K562 (cell line): Measurements from ENCODE around the gene PAM. TPM values are rescaled to one million over a fixed set of nuclear protein-coding genes. Genes with fewer than 3 reads are reported as not detected.

Experiments used
- ATAC-seq: fragments of 200-7000 bp; cut with Tn5 transposase; 3 replicates; pipeline ENCODE4 v1.9.1; 2020; ENCODE audit warnings: moderate library complexity
- BruUV-seq: library from RNA; stranded (reverse); fragments of 400-500 nt; replicated peaks from 2 replicates; lab custom pipeline; 2021; lab: Mats Ljungman, UMichigan
- CTCF ChIA-PET: fragments of 300-600 bp; formaldehyde crosslinking; extraction: SDS; loops from one replicate; lab custom pipeline; 2021; ENCODE audit warnings: low intra/inter-chr PET ratio; lab: Yijun Ruan, JAX
- POLR2A ChIA-PET: fragments of 300-600, 350-650 bp; sonication (Branson Sonifier 250); formaldehyde crosslinking; extraction: SDS; loops from one replicate; lab custom pipeline; 2021; ENCODE audit warnings: antibody characterized with exemption, inconsistent platforms; lab: Yijun Ruan, JAX
- DNase-seq, 4 experiments: peaks; one replicate each; pipeline versions ENCODE4 v3.0.0 to v3.0.0-alpha.2; 2011 to 2018; ENCODE audit warnings: low spot score in 3 of 4, mixed read lengths in 3 of 4; ENCODE audit errors: extremely low read depth in 1 of 4
- FAIRE-seq: peaks from 2 replicates; lab custom pipeline; 2011; peaks lifted over from hg19 to GRCh38; lab: Jason Lieb, UNC
- H2AFZ ChIP-seq: 2 replicates; pipeline ENCODE4 v1.6.0; 2011; ENCODE audit warnings: low read depth, low read length, control low read depth, inconsistent platforms
- H3K27ac ChIP-seq: fragments of 200-600 bp; 3 replicates; pipeline ENCODE4 v1.8.0; 2011; ENCODE audit warnings: low read depth, mild to moderate bottlenecking, control low read depth, inconsistent platforms, low read length, moderate library complexity, mixed read lengths; ENCODE audit errors: extremely low read depth
- H3K27me3 ChIP-seq, 2 experiments: fragments of 300-600 bp in 1 of 2; 2 replicates in 1 of 2; 3 replicates in 1 of 2; pipeline versions ENCODE4 v1.6.0 to v1.8.0; 2011; ENCODE audit warnings: inconsistent platforms in 2 of 2, low read length in 2 of 2, mild to moderate bottlenecking in 1 of 2, mixed read lengths in 1 of 2, moderate library complexity in 1 of 2; ENCODE audit not compliant: control insufficient read depth in 2 of 2, insufficient read depth in 2 of 2
- H3K36me3 ChIP-seq: fragments of 300-600 bp; 3 replicates; pipeline ENCODE4 v1.8.0; 2011; ENCODE audit warnings: mild to moderate bottlenecking, low read length, inconsistent platforms; ENCODE audit not compliant: control insufficient read depth, insufficient read depth
- H3K4me1 ChIP-seq, 2 experiments: fragments of 200-600 bp in 1 of 2; replicated peaks in 1 of 2; 2 replicates in 1 of 2; 3 replicates in 1 of 2; pipeline versions ENCODE4 v1.5.1 to v1.8.0; 2011; ENCODE audit warnings: inconsistent platforms in 2 of 2, low read length in 2 of 2, mild to moderate bottlenecking in 1 of 2, mixed read lengths in 1 of 2, moderate library complexity in 1 of 2; ENCODE audit not compliant: control insufficient read depth in 2 of 2, insufficient read depth in 2 of 2
- H3K4me2 ChIP-seq: 2 replicates; pipeline ENCODE4 v1.6.1; 2011; ENCODE audit warnings: low read length, control low read depth, inconsistent platforms, mixed read lengths; ENCODE audit not compliant: insufficient read depth
- H3K4me3 ChIP-seq: fragments of 200-600 bp; sonication (generic), shearing (Covaris generic); 2 replicates; pipeline ENCODE4 v1.5.1; 2016; ENCODE audit warnings: control low read depth, inconsistent platforms
- H3K79me2 ChIP-seq: fragments of 200-600 bp; 3 replicates; pipeline ENCODE4 v1.8.0; 2011; ENCODE audit warnings: low read length, inconsistent platforms; ENCODE audit not compliant: control insufficient read depth, insufficient read depth
- H3K9ac ChIP-seq, 2 experiments: 2 replicates each; pipeline versions ENCODE4 v1.6.0 to v1.6.1; 2011; ENCODE audit warnings: low read depth in 2 of 2, low read length in 2 of 2, control low read depth in 1 of 2, inconsistent platforms in 1 of 2, mild to moderate bottlenecking in 1 of 2, mixed read lengths in 1 of 2; ENCODE audit not compliant: insufficient read depth in 1 of 2
- H3K9me1 ChIP-seq: one replicate; pipeline ENCODE4 v1.6.0; 2011; ENCODE audit warnings: inconsistent platforms, mild to moderate bottlenecking, low read length, moderate library complexity; ENCODE audit not compliant: control insufficient read depth, insufficient read depth
- H3K9me3 ChIP-seq: replicated peaks from 2 replicates; pipeline ENCODE4 v1.5.1; 2011; ENCODE audit warnings: low read depth, low read length, inconsistent platforms; ENCODE audit not compliant: control insufficient read depth, insufficient read depth
- H4K20me1 ChIP-seq: replicated peaks from 2 replicates; pipeline ENCODE4 v1.6.1; 2011; ENCODE audit warnings: low read length, inconsistent platforms, mixed read lengths; ENCODE audit not compliant: control insufficient read depth, insufficient read depth
- ARID2 ChIP-seq: fragments of 450-650 bp; IDR thresholded peaks from 2 replicates; pipeline ENCODE4 v1.6.1; 2017; ENCODE audit warnings: antibody characterized with exemption, mild to moderate bottlenecking
- EWSR1 ChIP-seq: fragments of 450-650 bp; IDR thresholded peaks from 2 replicates; pipeline ENCODE4 v1.6.1; 2018; ENCODE audit warnings: borderline replicate concordance, mild to moderate bottlenecking, low read depth, moderate library complexity; ENCODE audit not compliant: partially characterized antibody
- FOXK2 ChIP-seq, 2 experiments: fragments of 450-650 bp; IDR thresholded peaks in 1 of 2; conservative IDR thresholded peaks in 1 of 2; 2 replicates each; pipeline ENCODE4 v1.6.1; 2016; ENCODE audit warnings: low read depth in 2 of 2, mild to moderate bottlenecking in 1 of 2
- GTF2E2 ChIP-seq: fragments of 200-800 bp; sonication (Bioruptor generic); IDR thresholded peaks from 2 replicates; pipeline ENCODE4 v1.6.1; 2016; ENCODE audit warnings: missing genetic modification characterization, missing compliant biosample characterization
- HNRNPL ChIP-seq: fragments of 200-400 bp; formaldehyde crosslinking; IDR thresholded peaks from 2 replicates; pipeline ENCODE4 v1.6.1; 2017; ENCODE audit warnings: low read depth, mild to moderate bottlenecking, low read length
- HNRNPLL ChIP-seq: fragments of 200-400 bp; formaldehyde crosslinking; IDR thresholded peaks from 2 replicates; pipeline ENCODE4 v1.6.1; 2017; ENCODE audit warnings: low read length, low read depth, mild to moderate bottlenecking; ENCODE audit not compliant: poor library complexity, severe bottlenecking
- STAT5A ChIP-seq: IDR thresholded peaks from 2 replicates; pipeline ENCODE4 v1.6.1; 2012; ENCODE audit warnings: low read length, inconsistent platforms, borderline replicate concordance
- ZBED1 ChIP-seq: IDR thresholded peaks from 2 replicates; pipeline ENCODE4 v1.6.1; 2014
- ZKSCAN8 ChIP-seq: fragments of 200-800 bp; sonication (Bioruptor generic); IDR thresholded peaks from 2 replicates; pipeline ENCODE4 v1.6.1; 2016; ENCODE audit warnings: missing genetic modification characterization, missing compliant biosample characterization
- ZNF24 ChIP-seq: fragments of 450-650 bp; IDR thresholded peaks from 2 replicates; pipeline ENCODE4 v1.6.1; 2016
- WGBS: fragments of 100-300 bp; shearing (Covaris generic); methylation state at CpG from one replicate; pipeline ENCODE4 v1.1.6; 2016; ENCODE audit warnings: low coverage, mixed read lengths; ENCODE audit not compliant: insufficient coverage; ENCODE audit errors: missing lambda C conversion rate; 5-methylcytosine and 5-hydroxymethylcytosine counted together
- in situ Hi-C: fragments of 300-500 bp; cut with MboI; formaldehyde crosslinking; loops from 4 replicates; pipeline ENCODE4 v1.15.0; 2018; ENCODE audit warnings: inconsistent platforms, mixed read lengths
- intact Hi-C: fragments of 100-400 bp; cut with micrococcal nuclease; formaldehyde crosslinking; loops from 2 replicates; pipeline ENCODE4 v1.14.2; 2022
- polyA plus RNA-seq, 8 experiments: library from polyadenylated mRNA; depleted of rRNA in 4 of 8; stranded (reverse) in 5 of 8; unstranded in 3 of 8; fragments of >200 nt; fragmentation: Nextera tagmentation in 2 of 8; fragmentation: Illumina TruSeq in 1 of 8; extraction: Ambion mirVana in 2 of 8; extraction: Trizol in 1 of 8; gene quantifications; 2 replicates each; pipeline versions ENCODE4 v1.2.1 to v1.2.3, GENCODE V29; 2011 to 2014; ENCODE audit warnings: inconsistent platforms in 1 of 8, missing spikeins in 1 of 8
- total RNA-seq, 7 experiments: library from RNA; depleted of rRNA in 6 of 7; stranded (reverse); fragments of >200 nt in 6 of 7; fragmentation: Illumina TruSeq in 2 of 7; extraction: Trizol in 2 of 7; gene quantifications; 2 replicates each; pipeline versions ENCODE4 v1.2.1 to v1.2.3, GENCODE V29; 2011 to 2021; ENCODE audit warnings: low replicate concordance in 1 of 7
- TF ChIP-seq, protein P1 (sequence below): IDR thresholded peaks from 2 replicates; pipeline ENCODE4 v1.6.1; 2011; ENCODE audit not compliant: insufficient read length; ENCODE audit errors: extremely low read depth
- TF ChIP-seq, protein P2 (sequence below): sonication (generic); formaldehyde crosslinking; IDR thresholded peaks from 2 replicates; pipeline ENCODE4 v1.5.0; 2020; ENCODE audit warnings: missing genetic modification reagents
- TF ChIP-seq, protein P3 (sequence below): sonication (generic); formaldehyde crosslinking; IDR thresholded peaks from 2 replicates; pipeline ENCODE4 v1.8.0; 2022; ENCODE audit warnings: mild to moderate bottlenecking, missing genetic modification reagents, borderline replicate concordance

The PAM gene
- total and polyA plus RNA-seq, 9 of the 15 experiments (the other 6 are each of a cell fraction or from before 2014, with no cell fraction given): 0.39 to 3.1 (median 0.77) TPM

GRCh38 chr5:102807878-102808502, 52.9 kb downstream of the PAM start:
- no peak for DNase-seq
- intact Hi-C loops: no loop called here
- TF ChIP-seq STAT5A: no peak
- no peak for TF ChIP-seq ZKSCAN8 (CRISPR knock-in tag)
- TF ChIP-seq ZNF24: no peak
- no peak for TF ChIP-seq ARID2
- no peak for TF ChIP-seq ZBED1
- TF ChIP-seq, protein P1, sequence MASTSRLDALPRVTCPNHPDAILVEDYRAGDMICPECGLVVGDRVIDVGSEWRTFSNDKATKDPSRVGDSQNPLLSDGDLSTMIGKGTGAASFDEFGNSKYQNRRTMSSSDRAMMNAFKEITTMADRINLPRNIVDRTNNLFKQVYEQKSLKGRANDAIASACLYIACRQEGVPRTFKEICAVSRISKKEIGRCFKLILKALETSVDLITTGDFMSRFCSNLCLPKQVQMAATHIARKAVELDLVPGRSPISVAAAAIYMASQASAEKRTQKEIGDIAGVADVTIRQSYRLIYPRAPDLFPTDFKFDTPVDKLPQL: no peak
- TF ChIP-seq, protein P2, sequence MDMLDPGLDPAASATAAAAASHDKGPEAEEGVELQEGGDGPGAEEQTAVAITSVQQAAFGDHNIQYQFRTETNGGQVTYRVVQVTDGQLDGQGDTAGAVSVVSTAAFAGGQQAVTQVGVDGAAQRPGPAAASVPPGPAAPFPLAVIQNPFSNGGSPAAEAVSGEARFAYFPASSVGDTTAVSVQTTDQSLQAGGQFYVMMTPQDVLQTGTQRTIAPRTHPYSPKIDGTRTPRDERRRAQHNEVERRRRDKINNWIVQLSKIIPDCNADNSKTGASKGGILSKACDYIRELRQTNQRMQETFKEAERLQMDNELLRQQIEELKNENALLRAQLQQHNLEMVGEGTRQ (CRISPR knock-in tag): no peak
- no peak for TF ChIP-seq GTF2E2 (tag)
- TF ChIP-seq EWSR1: no peak
- TF ChIP-seq, protein P3, sequence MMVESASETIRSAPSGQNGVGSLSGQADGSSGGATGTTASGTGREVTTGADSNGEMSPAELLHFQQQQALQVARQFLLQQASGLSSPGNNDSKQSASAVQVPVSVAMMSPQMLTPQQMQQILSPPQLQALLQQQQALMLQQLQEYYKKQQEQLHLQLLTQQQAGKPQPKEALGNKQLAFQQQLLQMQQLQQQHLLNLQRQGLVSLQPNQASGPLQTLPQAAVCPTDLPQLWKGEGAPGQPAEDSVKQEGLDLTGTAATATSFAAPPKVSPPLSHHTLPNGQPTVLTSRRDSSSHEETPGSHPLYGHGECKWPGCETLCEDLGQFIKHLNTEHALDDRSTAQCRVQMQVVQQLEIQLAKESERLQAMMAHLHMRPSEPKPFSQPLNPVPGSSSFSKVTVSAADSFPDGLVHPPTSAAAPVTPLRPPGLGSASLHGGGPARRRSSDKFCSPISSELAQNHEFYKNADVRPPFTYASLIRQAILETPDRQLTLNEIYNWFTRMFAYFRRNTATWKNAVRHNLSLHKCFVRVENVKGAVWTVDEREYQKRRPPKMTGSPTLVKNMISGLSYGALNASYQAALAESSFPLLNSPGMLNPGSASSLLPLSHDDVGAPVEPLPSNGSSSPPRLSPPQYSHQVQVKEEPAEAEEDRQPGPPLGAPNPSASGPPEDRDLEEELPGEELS: no peak
- TF ChIP-seq FOXK2 (conservative IDR thresholded peaks at IDR 0.05 in 1 of 2, IDR thresholded peaks at IDR 0.05 in 1 of 2; ENCODE audit: low read depth in 2 of 2): no peak
- no peak for TF ChIP-seq HNRNPLL
- TF ChIP-seq HNRNPL: no peak
- Histone ChIP-seq H3K9me1 (no peaks in the 10 kb centered on the region), H3K27ac (no peak overlapping the region), H3K4me3 (no peak overlapping the region), H3K4me1 (no peaks in the 10 kb centered on the region), H3K9ac (no peak overlapping the region), H3K36me3 (no peaks in the 10 kb centered on the region), H3K79me2 (no peaks in the 10 kb centered on the region), H4K20me1 (no peaks in the 10 kb centered on the region), H2AFZ (no peak overlapping the region), H3K9me3 (no peaks in the 10 kb centered on the region), H3K27me3 (no peaks in the 10 kb centered on the region), H3K4me2 (no peak overlapping the region)
- in situ Hi-C loops: no loop called here
- no TSS peak for BruUV-seq
- no peak for ATAC-seq
- POLR2A ChIA-PET: no interaction called here
- WGBS: 3% methylated on average over 7 of the region's 7 CpGs
- no peak for FAIRE-seq
- CTCF ChIA-PET: no interaction called here
